Measurements from ENCODE around the gene G0S2. TPM values are rescaled to one million over a fixed set of nuclear protein-coding genes. Genes with fewer than 3 reads are reported as not detected.
"Not testable (repeated sequence)": the region's sequence is repeated elsewhere in the genome, so short reads cannot be mapped to it uniquely, and the experiment has no call there.

G0S2 gene
- polyA plus RNA-seq, 1 donor from 2014 or later = 0.33 TPM

DNA sequence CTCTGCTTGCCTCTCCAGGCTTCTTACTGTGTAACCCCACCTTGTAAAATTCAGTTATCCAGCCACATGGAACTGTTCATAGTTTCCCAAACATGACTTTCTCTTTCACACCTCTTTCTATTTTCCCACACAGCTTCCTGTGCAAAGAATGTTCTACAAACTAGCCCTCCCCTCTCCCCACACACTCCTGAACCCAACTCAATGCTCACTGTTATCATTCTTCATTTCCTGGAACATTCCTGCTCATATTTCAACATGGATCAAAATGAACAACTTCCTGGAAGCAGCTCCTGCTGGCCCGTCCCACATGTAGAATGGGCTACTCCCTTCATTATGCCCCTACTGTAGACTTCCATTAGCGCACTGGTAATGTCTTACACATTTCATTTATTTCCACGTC is 21.9 kb downstream of the G0S2 start:
- Histone ChIP-seq H3K9ac (ENCODE audit: low read length) (no peak overlapping the region), H3F3A (ENCODE audit: insufficient read depth, low read length, poor library complexity, severe bottlenecking) (no peaks in the 10 kb centered on the region), H3K27me3 (ENCODE audit: insufficient read depth, low read depth, low read length) (peaks cover 4% of the 10 kb centered on the region), H2AFZ (ENCODE audit: low read depth, low read length) (no peak overlapping the region), H3K9me2 (ENCODE audit: insufficient read depth, low read length) (no peaks in the 10 kb centered on the region), H3K4me2 (ENCODE audit: low read length) (no peak overlapping the region), H3K79me2 (replicated peaks; ENCODE audit: insufficient read depth, low read length) (no peaks in the 10 kb centered on the region), H3K36me3 (ENCODE audit: insufficient read depth, low read length) (no peaks in the 10 kb centered on the region), H4K20me1 (ENCODE audit: insufficient read depth) (no peaks in the 10 kb centered on the region), H3K27ac (ENCODE audit: low read length) (no peak overlapping the region), H3K4me3 (ENCODE audit: low read length) (no peak overlapping the region), H3K9me3 (ENCODE audit: low read length) (no peaks in the 10 kb centered on the region)
- TF ChIP-seq MXI1 (conservative IDR thresholded peaks at IDR 0.05; ENCODE audit: poor library complexity, severe bottlenecking) (no peak), CTCF (IDR thresholded peaks at IDR 0.05; ENCODE audit: poor library complexity, severe bottlenecking) (no peak), TAF1 (IDR thresholded peaks at IDR 0.05; ENCODE audit: low read depth) (no peak), POLR2AphosphoS5 (IDR thresholded peaks at IDR 0.05) (no peak)

- not testable (repeated sequence) for H3K27ac ChIP-seq (ENCODE audit: low read length); H3K9ac ChIP-seq (ENCODE audit: low read length); H2AFZ ChIP-seq (ENCODE audit: low read depth, low read length); H3K79me2 ChIP-seq (replicated peaks; ENCODE audit: insufficient read depth, low read length); H3F3A ChIP-seq (ENCODE audit: insufficient read depth, low read length, poor library complexity, severe bottlenecking); H3K4me3 ChIP-seq (ENCODE audit: low read length); H4K20me1 ChIP-seq (ENCODE audit: insufficient read depth); H3K27me3 ChIP-seq (ENCODE audit: insufficient read depth, low read depth, low read length); H3K9me2 ChIP-seq (ENCODE audit: insufficient read depth, low read length); H3K36me3 ChIP-seq (ENCODE audit: insufficient read depth, low read length); H3K4me2 ChIP-seq (ENCODE audit: low read length); H3K9me3 ChIP-seq (ENCODE audit: low read length)
Observed at GRCh38 chr1:209700686-209701085, 25.5 kb downstream of the G0S2 start.

DNA sequence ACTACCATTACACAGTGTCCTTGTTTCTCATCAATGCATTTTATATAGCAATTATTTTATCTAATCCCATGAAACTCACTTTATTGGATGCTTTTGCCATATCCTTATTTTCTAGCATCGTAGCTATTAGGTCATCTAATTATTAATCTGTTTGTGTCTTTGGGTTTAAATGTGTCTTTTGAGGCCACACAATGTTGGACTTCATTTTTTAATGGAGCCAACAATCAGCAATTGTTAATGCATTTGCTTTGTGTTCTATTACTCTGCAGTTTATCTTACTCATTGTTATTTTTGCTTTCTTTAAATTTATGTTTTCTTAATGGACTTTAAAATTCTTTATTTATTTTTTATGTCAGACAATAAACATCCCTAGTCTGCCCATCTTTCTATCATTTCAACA is 27.6 kb downstream of the G0S2 start:
- no peak overlapping the region for H3K9ac ChIP-seq (ENCODE audit: low read length)
- H2AFZ ChIP-seq (ENCODE audit: low read depth, low read length) = no peak overlapping the region
- H4K20me1 ChIP-seq (ENCODE audit: insufficient read depth) = no peaks in the 10 kb centered on the region
- no peak for TF ChIP-seq CTCF (IDR thresholded peaks at IDR 0.05; ENCODE audit: poor library complexity, severe bottlenecking)
- no peaks in the 10 kb centered on the region for H3K36me3 ChIP-seq (ENCODE audit: insufficient read depth, low read length)
- H3K27me3 ChIP-seq (ENCODE audit: insufficient read depth, low read depth, low read length) = no peaks in the 10 kb centered on the region
- H3K79me2 ChIP-seq (replicated peaks; ENCODE audit: insufficient read depth, low read length) = no peaks in the 10 kb centered on the region
- no peaks in the 10 kb centered on the region for H3F3A ChIP-seq (ENCODE audit: insufficient read depth, low read length, poor library complexity, severe bottlenecking)
- H3K4me2 ChIP-seq (ENCODE audit: low read length) = no peak overlapping the region
- no peak overlapping the region for H3K27ac ChIP-seq (ENCODE audit: low read length)
- no peaks in the 10 kb centered on the region for H3K9me3 ChIP-seq (ENCODE audit: low read length)
- H3K9me2 ChIP-seq (ENCODE audit: insufficient read depth, low read length) = no peaks in the 10 kb centered on the region
- H3K4me3 ChIP-seq (ENCODE audit: low read length) = no peak overlapping the region

- H2AFZ ChIP-seq (ENCODE audit: low read depth, low read length) = no peak overlapping the region
- H3K27me3 ChIP-seq (ENCODE audit: insufficient read depth, low read depth, low read length) = no peaks in the 10 kb centered on the region
- H3F3A ChIP-seq (ENCODE audit: insufficient read depth, low read length, poor library complexity, severe bottlenecking) = no peaks in the 10 kb centered on the region
- H3K36me3 ChIP-seq (ENCODE audit: insufficient read depth, low read length) = no peaks in the 10 kb centered on the region
- H3K79me2 ChIP-seq (replicated peaks; ENCODE audit: insufficient read depth, low read length) = no peaks in the 10 kb centered on the region
- no peak overlapping the region for H3K27ac ChIP-seq (ENCODE audit: low read length)
- no peak overlapping the region for H3K4me2 ChIP-seq (ENCODE audit: low read length)
- H4K20me1 ChIP-seq (ENCODE audit: insufficient read depth) = no peaks in the 10 kb centered on the region
- no peaks in the 10 kb centered on the region for H3K9me2 ChIP-seq (ENCODE audit: insufficient read depth, low read length)
- no peak overlapping the region for H3K4me3 ChIP-seq (ENCODE audit: low read length)
- no peaks in the 10 kb centered on the region for H3K9me3 ChIP-seq (ENCODE audit: low read length)
- no peak overlapping the region for H3K9ac ChIP-seq (ENCODE audit: low read length)
- TF ChIP-seq EZH2 (IDR thresholded peaks at IDR 0.05; ENCODE audit: borderline replicate concordance, insufficient read depth, low read length, poor library complexity, severe bottlenecking) (no peak), MXI1 (conservative IDR thresholded peaks at IDR 0.05; ENCODE audit: poor library complexity, severe bottlenecking) (no peak), RAD21 (conservative IDR thresholded peaks at IDR 0.05) (no peak), EP300 (conservative IDR thresholded peaks at IDR 0.05; ENCODE audit: poor library complexity, severe bottlenecking) (no peak), POLR2AphosphoS5 (IDR thresholded peaks at IDR 0.05) (no peak)
- TF ChIP-seq, protein P1, sequence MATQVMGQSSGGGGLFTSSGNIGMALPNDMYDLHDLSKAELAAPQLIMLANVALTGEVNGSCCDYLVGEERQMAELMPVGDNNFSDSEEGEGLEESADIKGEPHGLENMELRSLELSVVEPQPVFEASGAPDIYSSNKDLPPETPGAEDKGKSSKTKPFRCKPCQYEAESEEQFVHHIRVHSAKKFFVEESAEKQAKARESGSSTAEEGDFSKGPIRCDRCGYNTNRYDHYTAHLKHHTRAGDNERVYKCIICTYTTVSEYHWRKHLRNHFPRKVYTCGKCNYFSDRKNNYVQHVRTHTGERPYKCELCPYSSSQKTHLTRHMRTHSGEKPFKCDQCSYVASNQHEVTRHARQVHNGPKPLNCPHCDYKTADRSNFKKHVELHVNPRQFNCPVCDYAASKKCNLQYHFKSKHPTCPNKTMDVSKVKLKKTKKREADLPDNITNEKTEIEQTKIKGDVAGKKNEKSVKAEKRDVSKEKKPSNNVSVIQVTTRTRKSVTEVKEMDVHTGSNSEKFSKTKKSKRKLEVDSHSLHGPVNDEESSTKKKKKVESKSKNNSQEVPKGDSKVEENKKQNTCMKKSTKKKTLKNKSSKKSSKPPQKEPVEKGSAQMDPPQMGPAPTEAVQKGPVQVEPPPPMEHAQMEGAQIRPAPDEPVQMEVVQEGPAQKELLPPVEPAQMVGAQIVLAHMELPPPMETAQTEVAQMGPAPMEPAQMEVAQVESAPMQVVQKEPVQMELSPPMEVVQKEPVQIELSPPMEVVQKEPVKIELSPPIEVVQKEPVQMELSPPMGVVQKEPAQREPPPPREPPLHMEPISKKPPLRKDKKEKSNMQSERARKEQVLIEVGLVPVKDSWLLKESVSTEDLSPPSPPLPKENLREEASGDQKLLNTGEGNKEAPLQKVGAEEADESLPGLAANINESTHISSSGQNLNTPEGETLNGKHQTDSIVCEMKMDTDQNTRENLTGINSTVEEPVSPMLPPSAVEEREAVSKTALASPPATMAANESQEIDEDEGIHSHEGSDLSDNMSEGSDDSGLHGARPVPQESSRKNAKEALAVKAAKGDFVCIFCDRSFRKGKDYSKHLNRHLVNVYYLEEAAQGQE (IDR thresholded peaks at IDR 0.05; ENCODE audit: borderline replicate concordance) = no peak
Observed at GRCh38 chr1:209703834-209704504, 28.8 kb downstream of the G0S2 start.

Measured in neural cell (in vitro differentiated cells).